CD14-positive monocyte (primary cell): ENCODE measurements around the gene DLGAP3. TPM values are rescaled to one million over a fixed set of nuclear protein-coding genes. Genes with fewer than 3 reads are reported as not detected.
A peak's percentile ranks its signal among the peaks of the same experiment; 100 is the strongest.

Experiments used
- DNase-seq, 3 donors: peaks; one replicate each; pipeline ENCODE4 v3.0.0-alpha.2; 2011 to 2022
- H2AFZ ChIP-seq: 2 replicates; pipeline ENCODE4 v1.6.0; 2012; ENCODE audit warnings: mild to moderate bottlenecking, low read depth, low read length, inconsistent platforms; ENCODE audit not compliant: insufficient read depth, poor library complexity, severe bottlenecking
- H3K27ac ChIP-seq, 2 donors: 1 replicate in 1 of 2; 2 replicates in 1 of 2; pipeline ENCODE4 v1.5.1; 2012 to 2013; ENCODE audit warnings: low read length in 2 of 2, control low read depth in 1 of 2, inconsistent platforms in 1 of 2, low read depth in 1 of 2, mild to moderate bottlenecking in 1 of 2
- H3K27me3 ChIP-seq, 2 donors: one replicate each; pipeline versions ENCODE4 v1.6.0 to v1.6.1; 2011 to 2013; ENCODE audit warnings: low read length in 2 of 2; ENCODE audit not compliant: control insufficient read depth in 2 of 2, insufficient read depth in 2 of 2
- H3K36me3 ChIP-seq, 2 donors: replicated peaks in 1 of 2; 1 replicate in 1 of 2; 2 replicates in 1 of 2; pipeline versions ENCODE4 v1.5.1 to v1.6.1; 2012 to 2013; ENCODE audit warnings: low read length in 2 of 2, control low read depth in 1 of 2, inconsistent platforms in 1 of 2, mild to moderate bottlenecking in 1 of 2; ENCODE audit not compliant: insufficient read depth in 2 of 2, control insufficient read depth in 1 of 2
- H3K4me1 ChIP-seq, 2 donors: 1 replicate in 1 of 2; 2 replicates in 1 of 2; pipeline versions ENCODE4 v1.5.1 to v1.6.1; 2012 to 2013; ENCODE audit warnings: low read length in 2 of 2, control low read depth in 1 of 2, inconsistent platforms in 1 of 2, mild to moderate bottlenecking in 1 of 2, moderate library complexity in 1 of 2; ENCODE audit not compliant: insufficient read depth in 2 of 2, control insufficient read depth in 1 of 2
- H3K4me2 ChIP-seq: replicated peaks from 2 replicates; pipeline ENCODE3; 2012; ENCODE audit warnings: low read length, moderate library complexity, mild to moderate bottlenecking; ENCODE audit not compliant: poor library complexity, severe bottlenecking; ENCODE audit errors: extremely low read depth
- H3K4me3 ChIP-seq, 3 experiments: fragments of 200-600 bp in 1 of 3; sonication (generic) in 1 of 3; replicated peaks in 1 of 3; 1 replicate in 2 of 3; 2 replicates in 1 of 3; pipeline ENCODE4 v1.5.1; 2011 to 2013; ENCODE audit warnings: low read length in 3 of 3, mild to moderate bottlenecking in 3 of 3, control low read depth in 2 of 3, low read depth in 2 of 3, inconsistent platforms in 1 of 3, moderate library complexity in 1 of 3
- H3K79me2 ChIP-seq: 2 replicates; pipeline ENCODE4 v1.6.0; 2012; ENCODE audit warnings: mild to moderate bottlenecking, control low read depth, inconsistent platforms, low read length, moderate library complexity; ENCODE audit not compliant: insufficient read depth
- H3K9ac ChIP-seq: 2 replicates; pipeline ENCODE4 v1.6.0; 2017; ENCODE audit warnings: low read length, mild to moderate bottlenecking; ENCODE audit not compliant: insufficient read depth, poor library complexity, severe bottlenecking
- H3K9me3 ChIP-seq, 2 donors: replicated peaks in 1 of 2; 1 replicate in 1 of 2; 2 replicates in 1 of 2; pipeline versions ENCODE4 v1.5.1 to v1.6.1; 2012 to 2013; ENCODE audit warnings: low read length in 2 of 2, control low read depth in 1 of 2; ENCODE audit not compliant: control insufficient read depth in 1 of 2, insufficient read depth in 1 of 2
- H4K20me1 ChIP-seq: 2 replicates; pipeline ENCODE4 v1.6.0; 2012; ENCODE audit warnings: mild to moderate bottlenecking, low read length, control low read depth, moderate library complexity; ENCODE audit not compliant: insufficient read depth
- H3K27ac Mint-ChIP-seq, 7 donors: one replicate each; pipeline ENCODE4 v1.8.0; 2020; ENCODE audit warnings: mild to moderate bottlenecking in 7 of 7, mixed read lengths in 7 of 7, moderate library complexity in 6 of 7, inconsistent platforms in 2 of 7
- H3K27me3 Mint-ChIP-seq, 3 donors: one replicate each; pipeline ENCODE4 v1.8.0; 2021 to 2022; ENCODE audit warnings: low read depth in 3 of 3, mild to moderate bottlenecking in 3 of 3, mixed read lengths in 3 of 3, moderate library complexity in 3 of 3, inconsistent platforms in 1 of 3
- H3K36me3 Mint-ChIP-seq, 2 donors: one replicate each; pipeline ENCODE4 v1.8.0; 2020; ENCODE audit warnings: mixed read lengths in 2 of 2, inconsistent platforms in 1 of 2, mild to moderate bottlenecking in 1 of 2
- H3K4me1 Mint-ChIP-seq: one replicate; pipeline ENCODE4 v1.8.0; 2020; ENCODE audit warnings: mild to moderate bottlenecking, mixed read lengths
- H3K4me3 Mint-ChIP-seq, 2 donors: one replicate each; pipeline ENCODE4 v1.8.0; 2020; ENCODE audit warnings: mild to moderate bottlenecking in 2 of 2, mixed read lengths in 2 of 2, moderate library complexity in 1 of 2
- H3K9me3 Mint-ChIP-seq, 7 donors: one replicate each; pipeline ENCODE4 v1.8.0; 2020 to 2022; ENCODE audit warnings: mixed read lengths in 7 of 7, mild to moderate bottlenecking in 6 of 7, moderate library complexity in 6 of 7, inconsistent platforms in 2 of 7
- CTCF ChIP-seq: fragments of 200-600 bp; IDR thresholded peaks from one replicate; pipeline ENCODE4 v1.8.0; 2022; ENCODE audit warnings: antibody characterized with exemption, mild to moderate bottlenecking
- WGBS: methylation state at CpG from one replicate; pipeline ENCODE4 v1.1.5; 2013; ENCODE audit warnings: missing lambda C conversion rate; ENCODE audit not compliant: insufficient coverage; 5-methylcytosine and 5-hydroxymethylcytosine counted together
- intact Hi-C, 2 donors: fragments of 100-400 bp; cut with micrococcal nuclease; formaldehyde crosslinking; loops; one replicate each; pipeline versions ENCODE4 v1.15.0 to v1.15.1; 2023
- polyA plus RNA-seq, 3 donors: library from polyadenylated mRNA; depleted of rRNA in 1 of 3; unstranded in 2 of 3; stranded (reverse) in 1 of 3; fragments of 300-500 nt in 2 of 3; fragments of >200 nt in 1 of 3; fragmentation: Illumina TruSeq in 2 of 3; gene quantifications; 1 replicate in 2 of 3; 2 replicates in 1 of 3; pipeline ENCODE4 v1.2.3, GENCODE V29; 2012 to 2021

DLGAP3 gene
- polyA plus RNA-seq, 3 donors, result 0.10 to 0.56 (median 0.16) TPM

- Histone ChIP-seq H3K4me1 (no peaks in the 10 kb centered on the region), H3K36me3 (no peaks in the 10 kb centered on the region), H3K9me3 (no peaks in the 10 kb centered on the region), H3K4me3 (no peak overlapping the region), H3K79me2 (no peaks in the 10 kb centered on the region), H3K4me2 (no peak overlapping the region), H3K27ac (no peak overlapping the region), H3K9ac (no peak overlapping the region), H3K27me3 (no peaks in the 10 kb centered on the region), H2AFZ (no peak overlapping the region), H4K20me1 (no peaks in the 10 kb centered on the region)
- intact Hi-C loops, result no loop called here
- 80% methylated on average over 4 of the region's 4 CpGs for WGBS
- no peaks in the 10 kb centered on the region for H3K36me3 Mint-ChIP-seq
- TF ChIP-seq CTCF, result no peak
- peak overlapping the region in 1 of 2 donors; percentile 5 for H3K4me3 Mint-ChIP-seq
- DNase-seq, result no peak
- H3K9me3 Mint-ChIP-seq, result peaks cover 0 to 2% (median 0%) of the 10 kb centered on the region in 7 donors
- no peak overlapping the region for H3K27ac Mint-ChIP-seq
- H3K27me3 Mint-ChIP-seq, result peaks cover 6 to 18% (median 14%) of the 10 kb centered on the region in 3 donors
- H3K4me1 Mint-ChIP-seq, result no peaks in the 10 kb centered on the region
Observed at GRCh38 chr1:34906756-34907155, 22.7 kb downstream of the DLGAP3 start.

- no peaks in the 10 kb centered on the region for H4K20me1 ChIP-seq
- H3K4me1 ChIP-seq, result no peaks in the 10 kb centered on the region
- no peak overlapping the region for H3K4me3 ChIP-seq
- Mint-ChIP-seq H3K4me1 (no peaks in the 10 kb centered on the region), H3K27ac (no peak overlapping the region), H3K4me3 (no peak overlapping the region), H3K9me3 (peaks cover 0 to 2% (median 0%) of the 10 kb centered on the region in 7 donors), H3K36me3 (no peaks in the 10 kb centered on the region), H3K27me3 (peaks cover 8 to 19% (median 13%) of the 10 kb centered on the region in 3 donors)
- WGBS, result no CpG with 5 or more reads among the region's 1 CpG
- H3K79me2 ChIP-seq, result no peaks in the 10 kb centered on the region
- DNase-seq, result no peak
- H3K27ac ChIP-seq, result no peak overlapping the region
- H3K9ac ChIP-seq, result no peak overlapping the region
- H3K9me3 ChIP-seq, result no peaks in the 10 kb centered on the region
- TF ChIP-seq CTCF, result no peak
- H3K4me2 ChIP-seq, result no peak overlapping the region
- H2AFZ ChIP-seq, result no peak overlapping the region
- no peaks in the 10 kb centered on the region for H3K27me3 ChIP-seq
- H3K36me3 ChIP-seq, result no peaks in the 10 kb centered on the region
- intact Hi-C loops, result no loop called here
Observed at GRCh38 chr1:34906222-34906621, 23.2 kb downstream of the DLGAP3 start.
